A204.1 (cell line): ENCODE results near the gene INHBB.
"Not testable (repeated sequence)": the region's sequence is repeated elsewhere in the genome, so short reads cannot be mapped to it uniquely, and the experiment has no call there.

ENCODE experiments used
- FAIRE-seq: peaks from 2 replicates; lab custom pipeline; 2012; peaks lifted over from hg19 to GRCh38; lab: Jason Lieb, UNC

The INHBB gene

GRCh38 chr2:120316528-120317179 lies 29.3 kb upstream of the INHBB start:
- no peak for FAIRE-seq

- no peak for FAIRE-seq
Measured at GRCh38 chr2:120317180-120317533, 28.8 kb upstream of the INHBB start.

GRCh38 chr2:120317916-120318315 lies 28.0 kb upstream of the INHBB start:
- no peak for FAIRE-seq

GRCh38 chr2:120318626-120319025 lies 27.3 kb upstream of the INHBB start:
- FAIRE-seq: no peak

GRCh38 chr2:120319123-120319522 lies 26.8 kb upstream of the INHBB start:
- FAIRE-seq: no peak

GRCh38 chr2:120319686-120320317 lies 26.1 kb upstream of the INHBB start:
- FAIRE-seq: no peak

GRCh38 chr2:120320318-120320851 lies 25.6 kb upstream of the INHBB start:
- FAIRE-seq: no peak

- FAIRE-seq: not testable (repeated sequence)
Measured at GRCh38 chr2:120320887-120321556, 24.9 kb upstream of the INHBB start.

GRCh38 chr2:120321721-120322284 lies 24.1 kb upstream of the INHBB start:
- FAIRE-seq: no peak

- FAIRE-seq: no peak
Measured at GRCh38 chr2:120322329-120322728, 23.6 kb upstream of the INHBB start.

- FAIRE-seq: no peak
Measured at GRCh38 chr2:120323214-120323613, 22.7 kb upstream of the INHBB start.

- no peak for FAIRE-seq
Measured at GRCh38 chr2:120323807-120324399, 22.0 kb upstream of the INHBB start.

GRCh38 chr2:120324933-120325332 lies 21.0 kb upstream of the INHBB start:
- FAIRE-seq: no peak

GRCh38 chr2:120326066-120326465 lies 19.9 kb upstream of the INHBB start:
- FAIRE-seq: no peak

- no peak for FAIRE-seq
Measured at GRCh38 chr2:120330946-120331822, 14.8 kb upstream of the INHBB start.

GRCh38 chr2:120331903-120332302 lies 14.0 kb upstream of the INHBB start:
- no peak for FAIRE-seq

- FAIRE-seq: no peak
Measured at GRCh38 chr2:120332384-120332783, 13.6 kb upstream of the INHBB start.

GRCh38 chr2:120334068-120334467 lies 11.9 kb upstream of the INHBB start:
- FAIRE-seq: no peak

GRCh38 chr2:120336749-120337148 lies 9.2 kb upstream of the INHBB start:
- no peak for FAIRE-seq

- FAIRE-seq: no peak
Measured at GRCh38 chr2:120338015-120338414, 7.9 kb upstream of the INHBB start.

GRCh38 chr2:120341977-120342376 lies 4.0 kb upstream of the INHBB start:
- FAIRE-seq: no peak

- no peak for FAIRE-seq
Measured at GRCh38 chr2:120342446-120342845, 3.5 kb upstream of the INHBB start.
